Kidney epithelial cell (primary cell): ENCODE results near the gene CYP46A1. TPM values are rescaled to one million over a fixed set of nuclear protein-coding genes. Genes with fewer than 3 reads are reported as not detected.

ENCODE experiments used
- DNase-seq: peaks from one replicate; pipeline ENCODE4 v3.0.0-alpha.2; 2010; ENCODE audit warnings: low read depth
- H3K27me3 ChIP-seq: 2 replicates; pipeline ENCODE4 v1.6.0; 2011; ENCODE audit warnings: low read length; ENCODE audit not compliant: control insufficient read depth, insufficient read depth
- H3K36me3 ChIP-seq: 2 replicates; pipeline ENCODE4 v1.5.1; 2011; ENCODE audit warnings: low read length; ENCODE audit not compliant: control insufficient read depth, insufficient read depth
- H3K4me3 ChIP-seq: 2 replicates; pipeline ENCODE4 v1.5.1; 2011; ENCODE audit warnings: low read depth, mild to moderate bottlenecking, control low read depth, low read length
- total RNA-seq: library from RNA; depleted of rRNA; stranded (reverse); fragments of >200 nt; gene quantifications from 2 replicates; pipeline ENCODE4 v1.2.3, GENCODE V29; 2015
- TF ChIP-seq, protein P1 (sequence below): IDR thresholded peaks from 2 replicates; pipeline ENCODE4 v1.5.1; 2011; ENCODE audit warnings: mild to moderate bottlenecking, moderate library complexity, low read length, control low read depth, inconsistent platforms; ENCODE audit not compliant: insufficient read depth, poor library complexity, severe bottlenecking

CYP46A1 gene
- total RNA-seq, 1 donor from 2014 or later: not detected

DNA sequence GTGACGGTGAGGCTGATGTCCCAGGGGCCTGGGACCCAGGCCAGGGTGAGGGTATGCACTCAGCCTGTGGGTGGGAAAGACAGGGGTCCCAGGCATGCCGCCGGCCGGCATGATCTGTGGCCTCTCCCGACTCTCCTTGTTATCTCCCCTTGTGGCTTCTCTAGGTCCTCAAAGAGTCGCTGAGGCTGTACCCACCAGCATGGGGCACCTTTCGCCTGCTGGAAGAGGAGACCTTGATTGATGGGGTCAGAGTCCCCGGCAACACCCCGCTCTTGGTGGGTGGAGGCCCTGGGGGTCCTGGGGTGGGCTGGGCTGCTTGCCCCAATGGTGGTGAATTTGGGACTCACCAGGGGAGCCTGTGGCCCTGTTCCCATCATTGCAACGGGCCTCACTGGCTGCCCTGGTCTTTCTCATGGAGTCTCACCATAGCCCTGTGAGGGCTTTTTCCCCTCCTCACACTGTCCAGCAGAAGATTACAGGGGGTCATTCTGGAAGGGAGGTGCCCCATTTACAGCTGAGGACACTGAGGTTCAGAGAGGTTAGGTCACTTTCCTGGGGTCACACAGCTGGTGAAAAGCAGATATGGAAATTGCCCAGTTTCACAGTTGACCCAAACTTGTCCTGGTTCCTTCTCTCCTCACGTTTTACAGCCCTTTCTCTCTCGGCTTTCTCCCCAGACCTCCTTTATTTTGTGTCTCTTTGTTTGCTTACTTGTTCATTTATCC is 37.9 kb downstream of the CYP46A1 start:
- TF ChIP-seq, protein P1, sequence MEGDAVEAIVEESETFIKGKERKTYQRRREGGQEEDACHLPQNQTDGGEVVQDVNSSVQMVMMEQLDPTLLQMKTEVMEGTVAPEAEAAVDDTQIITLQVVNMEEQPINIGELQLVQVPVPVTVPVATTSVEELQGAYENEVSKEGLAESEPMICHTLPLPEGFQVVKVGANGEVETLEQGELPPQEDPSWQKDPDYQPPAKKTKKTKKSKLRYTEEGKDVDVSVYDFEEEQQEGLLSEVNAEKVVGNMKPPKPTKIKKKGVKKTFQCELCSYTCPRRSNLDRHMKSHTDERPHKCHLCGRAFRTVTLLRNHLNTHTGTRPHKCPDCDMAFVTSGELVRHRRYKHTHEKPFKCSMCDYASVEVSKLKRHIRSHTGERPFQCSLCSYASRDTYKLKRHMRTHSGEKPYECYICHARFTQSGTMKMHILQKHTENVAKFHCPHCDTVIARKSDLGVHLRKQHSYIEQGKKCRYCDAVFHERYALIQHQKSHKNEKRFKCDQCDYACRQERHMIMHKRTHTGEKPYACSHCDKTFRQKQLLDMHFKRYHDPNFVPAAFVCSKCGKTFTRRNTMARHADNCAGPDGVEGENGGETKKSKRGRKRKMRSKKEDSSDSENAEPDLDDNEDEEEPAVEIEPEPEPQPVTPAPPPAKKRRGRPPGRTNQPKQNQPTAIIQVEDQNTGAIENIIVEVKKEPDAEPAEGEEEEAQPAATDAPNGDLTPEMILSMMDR: no peak
- H3K36me3 ChIP-seq: no peaks in the 10 kb centered on the region
- no peak overlapping the region for H3K4me3 ChIP-seq
- no peak for DNase-seq
- peaks cover 31% of the 10 kb centered on the region for H3K27me3 ChIP-seq

DNA sequence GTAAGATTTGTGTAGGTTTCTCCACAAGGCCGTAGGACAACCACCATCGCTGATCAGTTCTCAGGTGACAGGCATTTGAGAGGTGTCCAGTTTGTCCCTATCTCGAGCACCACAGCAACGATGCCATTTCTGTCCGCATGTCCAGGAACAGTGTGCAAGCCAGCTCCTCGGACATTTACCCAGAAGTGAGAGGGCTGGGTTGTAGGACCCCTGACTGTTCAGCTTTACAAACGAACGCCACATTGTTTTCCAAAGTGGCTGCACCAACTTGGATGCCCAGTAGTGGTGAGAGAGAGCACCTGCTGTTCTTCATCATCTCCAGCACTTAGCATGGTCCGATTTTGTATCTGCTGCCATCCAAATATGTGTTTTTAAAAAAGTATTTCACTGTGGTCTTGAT is 38.6 kb downstream of the CYP46A1 start:
- TF ChIP-seq, protein P1: no peak
- Histone ChIP-seq H3K4me3 (no peak overlapping the region), H3K27me3 (peaks cover 31% of the 10 kb centered on the region), H3K36me3 (no peaks in the 10 kb centered on the region)
- no peak for DNase-seq

DNA sequence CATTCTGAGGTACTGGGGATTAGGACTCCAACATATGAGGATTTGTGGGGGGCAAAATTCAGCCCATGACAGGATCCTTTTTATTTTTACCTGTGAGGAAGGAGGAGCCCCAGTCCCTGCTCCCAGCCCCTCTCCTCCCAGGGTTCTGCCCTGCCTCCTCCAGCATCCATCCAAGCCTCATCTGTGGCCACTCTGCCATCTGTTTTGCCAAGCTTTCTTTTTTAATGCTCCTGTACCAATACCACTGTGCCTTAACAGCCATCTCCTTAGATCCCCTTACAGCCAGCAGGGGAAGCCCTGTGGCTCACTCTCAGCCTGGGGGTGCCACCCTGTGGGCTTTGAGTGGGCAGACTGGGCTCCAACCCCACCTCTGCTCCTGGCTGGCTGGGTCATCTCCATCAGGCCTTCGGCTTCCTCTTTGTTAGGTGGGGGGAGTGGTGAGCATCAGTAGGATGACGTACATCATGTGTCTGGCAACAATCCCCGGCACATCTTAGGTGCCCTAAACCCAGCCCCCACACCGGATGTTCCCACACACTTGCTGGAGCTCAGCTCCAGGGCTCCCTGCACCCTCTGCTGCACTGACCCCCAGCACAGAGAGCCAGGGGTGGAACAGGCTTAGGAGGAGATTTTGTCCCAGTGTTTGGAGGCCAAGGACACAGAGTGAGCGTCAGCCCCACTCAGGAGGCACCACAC is 40.2 kb downstream of the CYP46A1 start:
- TF ChIP-seq, protein P1: peak; percentile 5
- Histone ChIP-seq H3K36me3 (no peaks in the 10 kb centered on the region), H3K4me3 (no peak overlapping the region), H3K27me3 (peaks cover 40% of the 10 kb centered on the region)
- no peak for DNase-seq

- peaks cover 40% of the 10 kb centered on the region for H3K27me3 ChIP-seq
- H3K36me3 ChIP-seq: no peaks in the 10 kb centered on the region
- H3K4me3 ChIP-seq: no peak overlapping the region
- TF ChIP-seq, protein P1: no peak
- DNase-seq: no peak
Measured at GRCh38 chr14:99724939-99725773, 41.1 kb downstream of the CYP46A1 start.

DNA sequence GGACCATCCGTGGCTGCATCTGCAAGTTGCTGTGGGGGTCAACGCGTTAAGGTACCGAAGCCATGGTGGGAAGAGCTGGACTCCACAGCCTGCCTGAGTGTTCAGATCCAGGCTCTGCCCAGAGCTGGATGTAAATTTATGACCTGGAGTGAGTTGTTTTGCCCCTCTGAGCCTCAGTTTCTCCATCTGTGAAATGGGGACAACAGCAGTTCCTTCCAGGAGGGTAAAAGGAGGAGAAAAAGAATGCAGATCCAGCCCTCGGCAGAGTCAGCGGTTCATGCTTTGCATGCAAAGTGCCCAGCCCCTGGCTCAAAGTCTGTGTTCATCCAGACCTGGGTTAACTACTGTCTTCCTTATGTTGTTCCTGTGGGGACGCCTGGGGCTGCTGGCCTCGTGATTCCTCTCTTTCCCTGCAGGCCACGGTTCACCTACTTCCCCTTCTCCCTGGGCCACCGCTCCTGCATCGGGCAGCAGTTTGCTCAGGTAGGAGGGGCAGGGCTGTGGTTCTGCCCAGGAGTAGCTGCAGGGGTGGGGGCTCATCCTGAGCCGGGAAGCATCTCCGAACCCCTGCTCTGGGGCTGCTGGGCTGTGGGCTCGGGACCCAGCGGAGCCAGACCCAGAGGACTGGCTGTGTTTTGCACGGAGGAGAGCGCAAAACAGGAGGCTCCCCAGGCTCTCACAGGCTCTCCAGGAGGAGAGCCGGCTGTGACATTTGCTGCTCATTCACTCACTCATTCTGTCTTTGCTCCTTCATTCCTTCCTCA is 41.9 kb downstream of the CYP46A1 start:
- no peak for DNase-seq
- no peak overlapping the region for H3K4me3 ChIP-seq
- H3K36me3 ChIP-seq: no peaks in the 10 kb centered on the region
- TF ChIP-seq, protein P1: no peak
- H3K27me3 ChIP-seq: peaks cover 42% of the 10 kb centered on the region
